ENCODE measurements around the gene ARHGEF37.
A peak's percentile ranks its signal among the peaks of the same experiment; 100 is the strongest.
"Not testable (repeated sequence)": the region's sequence is repeated elsewhere in the genome, so short reads cannot be mapped to it uniquely, and the experiment has no call there.

ARHGEF37 gene

DNA sequence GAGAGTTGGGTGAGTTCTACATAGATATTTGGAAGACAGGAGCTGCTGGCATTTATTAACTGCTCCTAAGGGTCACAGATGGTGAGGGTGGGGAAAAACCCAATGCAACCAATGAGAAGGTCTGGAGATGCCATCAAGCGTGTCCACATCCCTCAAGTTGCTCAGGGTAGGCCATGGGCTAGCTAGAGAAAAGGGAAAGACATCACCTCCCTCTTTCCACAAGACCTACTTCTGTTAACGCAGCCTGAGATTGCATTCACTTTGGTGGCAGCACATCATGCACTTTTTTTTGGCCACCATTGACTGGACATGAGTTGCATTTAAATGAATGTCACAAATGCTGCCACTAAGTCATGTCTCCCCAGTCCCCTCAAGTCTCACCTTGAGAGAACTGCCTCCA lies 71.4 kb downstream of the ARHGEF37 start:
- no peak for DNase-seq

DNA sequence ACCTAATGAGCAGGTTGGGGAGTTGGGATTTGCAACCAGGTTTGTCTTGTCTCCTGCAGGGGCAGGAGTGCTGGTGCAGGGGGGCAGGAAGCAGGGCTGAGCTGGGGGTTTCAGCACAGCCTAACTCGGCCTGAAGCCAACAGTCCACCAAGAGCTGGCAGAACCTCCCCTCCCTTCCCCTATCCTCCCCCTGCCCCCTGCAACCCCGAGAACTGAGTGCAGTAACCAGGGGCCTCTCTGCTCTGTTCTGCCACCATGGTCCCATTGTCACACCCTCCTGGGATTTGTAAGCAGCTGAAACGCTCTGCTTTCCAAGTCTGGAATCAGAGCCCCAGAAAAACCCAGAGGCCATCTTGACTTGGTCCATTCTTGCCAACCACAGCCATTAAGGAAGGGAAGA lies 72.9 kb downstream of the ARHGEF37 start:
- no peak for DNase-seq

DNA sequence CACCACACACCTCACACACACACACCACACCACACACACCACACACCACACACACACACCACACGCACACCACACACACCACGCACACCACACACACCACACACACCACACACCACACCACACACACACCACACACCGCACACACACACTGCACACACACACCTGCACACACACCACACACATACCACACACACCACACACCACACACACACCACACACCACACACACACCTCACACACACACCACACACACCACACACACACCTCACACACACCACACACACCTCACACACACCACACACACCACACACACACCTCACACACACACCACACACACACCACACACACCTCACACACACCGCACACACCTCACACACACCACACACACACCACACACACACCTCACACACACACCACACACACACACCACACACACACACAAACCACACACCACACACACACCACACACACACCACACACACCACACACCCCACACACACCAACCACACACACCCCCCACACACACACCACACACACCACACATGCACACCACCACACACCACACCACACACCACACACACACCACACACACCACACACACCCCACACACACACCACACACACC lies 73.7 kb downstream of the ARHGEF37 start:
- no peak for DNase-seq

DNA sequence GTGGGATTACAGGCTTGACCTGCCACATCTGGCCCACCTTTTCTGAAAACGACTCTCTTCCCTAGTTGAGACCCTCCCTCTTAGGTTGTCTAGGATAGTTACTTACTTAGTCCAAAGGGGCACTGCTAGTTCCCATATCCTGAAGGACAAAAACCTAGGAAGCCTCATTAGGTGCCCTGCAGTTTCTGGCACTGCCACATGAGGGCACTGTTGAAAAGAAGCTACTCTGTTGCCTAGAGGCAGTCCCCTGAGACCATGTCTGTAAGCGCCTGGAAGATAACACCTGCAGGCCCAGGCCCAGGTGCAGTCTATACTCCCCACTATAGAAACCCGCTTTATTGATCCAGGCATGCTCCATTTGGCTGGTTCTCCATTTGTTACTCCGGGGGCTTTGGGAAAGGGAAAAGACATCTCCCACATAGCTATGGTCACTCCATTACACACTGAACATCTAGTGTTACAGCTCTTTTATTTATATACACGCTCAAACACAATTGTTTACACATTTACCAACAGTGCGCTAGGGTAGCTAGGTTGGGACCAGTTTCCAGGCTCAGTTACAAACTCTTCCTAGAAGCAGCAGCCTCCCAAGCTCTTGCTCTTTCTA lies 75.4 kb downstream of the ARHGEF37 start:
- DNase-seq: peak; percentile 72 to 77 (median 73)

DNA sequence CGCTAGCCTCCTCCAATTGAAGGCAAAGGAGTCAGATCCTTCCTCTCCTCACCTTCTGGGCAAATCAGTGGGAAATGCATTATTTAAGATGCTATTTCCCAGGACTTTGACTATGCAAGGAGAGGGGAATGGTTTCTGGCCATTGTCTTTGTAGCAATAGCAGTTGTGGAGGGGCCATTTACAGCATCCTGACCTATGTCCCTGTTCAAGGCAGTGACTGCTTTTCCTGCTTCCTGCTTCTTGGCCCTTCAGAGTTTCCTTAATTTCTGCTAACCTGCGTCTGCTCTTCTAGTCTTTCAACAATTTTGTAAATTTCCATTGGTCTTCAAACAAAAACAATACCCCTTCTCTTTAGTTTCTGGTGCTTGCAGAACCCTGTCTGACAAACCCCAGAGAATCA lies 76.0 kb downstream of the ARHGEF37 start:
- DNase-seq: no peak

DNA sequence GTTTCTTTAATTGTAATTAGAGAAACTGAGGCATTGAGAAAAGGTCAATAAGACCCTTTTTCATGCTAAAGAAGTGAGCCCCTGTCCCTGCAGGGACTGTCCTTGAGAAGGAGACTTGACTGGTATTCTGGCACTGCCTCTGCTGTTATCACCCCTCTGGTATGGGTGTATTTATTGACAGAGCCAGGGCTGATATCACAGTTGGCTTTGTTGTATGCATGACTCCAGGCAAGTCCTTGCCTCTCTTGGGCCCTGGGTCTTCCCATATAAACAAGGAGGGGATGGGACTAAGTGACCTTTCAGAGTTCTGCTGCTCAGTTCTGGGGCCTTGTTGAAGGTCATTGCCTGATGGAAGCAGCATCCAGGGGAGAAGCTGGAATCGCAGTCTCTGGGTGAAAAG lies 77.0 kb downstream of the ARHGEF37 start:
- DNase-seq: peak in 1 of 3 donors; percentile 8

DNA sequence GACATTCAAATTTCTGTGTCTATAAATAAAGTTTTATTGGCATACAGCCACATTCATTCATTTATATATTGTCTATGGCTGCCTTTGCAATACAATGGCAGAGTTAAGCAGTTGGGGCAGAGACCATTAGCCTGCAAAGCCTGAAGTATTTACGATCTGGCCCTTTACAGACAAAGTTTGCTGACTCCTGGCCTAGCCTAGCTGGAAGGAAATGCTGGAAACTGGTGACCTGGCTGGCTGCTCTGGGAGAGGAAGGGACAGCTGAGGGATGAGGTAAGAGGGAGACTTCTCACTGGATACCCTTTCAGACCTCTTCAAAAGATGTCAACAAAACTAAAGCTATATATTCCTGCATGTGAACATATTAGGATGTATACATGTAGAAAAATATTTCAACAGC lies 82.8 kb downstream of the ARHGEF37 start:
- peak in 2 of 3 donors; percentile 19 to 31 for DNase-seq

DNA sequence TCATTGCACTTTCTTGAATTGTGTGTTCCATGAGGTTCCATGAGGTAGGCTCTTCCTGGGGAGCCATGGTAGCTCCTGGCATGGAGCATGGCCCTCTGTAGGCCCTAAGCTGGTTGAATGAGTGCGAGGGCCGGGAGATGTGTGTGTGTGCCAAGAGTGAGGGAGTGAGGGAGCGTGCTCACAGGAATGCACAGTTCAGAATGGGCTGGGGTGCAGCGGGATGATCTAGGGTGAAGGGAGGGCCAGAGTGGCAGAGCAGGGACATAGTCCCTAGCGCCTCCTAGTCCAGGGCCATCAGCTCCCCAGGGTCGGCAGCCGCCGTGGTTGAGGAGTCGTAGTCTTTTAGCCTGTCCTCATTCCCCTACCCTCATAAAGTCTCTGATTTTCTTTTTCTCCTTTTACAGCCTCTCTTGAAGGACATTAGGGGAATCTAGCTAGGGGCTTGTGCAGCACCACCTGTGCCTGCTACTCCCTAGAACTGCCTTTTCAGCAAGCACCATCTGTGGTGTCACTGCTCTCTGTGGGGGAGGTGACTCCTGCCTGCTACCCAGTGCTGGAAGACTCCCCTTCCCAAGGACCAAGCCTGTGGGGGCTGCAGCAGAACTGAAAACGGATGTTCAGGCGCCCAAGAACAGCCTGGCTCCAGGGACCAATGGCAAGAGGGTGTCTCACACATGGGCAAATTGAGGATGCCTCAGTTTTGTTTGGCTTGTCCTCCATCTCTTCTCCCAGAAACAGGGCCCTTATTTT lies 83.5 kb downstream of the ARHGEF37 start:
- DNase-seq: no peak

DNA sequence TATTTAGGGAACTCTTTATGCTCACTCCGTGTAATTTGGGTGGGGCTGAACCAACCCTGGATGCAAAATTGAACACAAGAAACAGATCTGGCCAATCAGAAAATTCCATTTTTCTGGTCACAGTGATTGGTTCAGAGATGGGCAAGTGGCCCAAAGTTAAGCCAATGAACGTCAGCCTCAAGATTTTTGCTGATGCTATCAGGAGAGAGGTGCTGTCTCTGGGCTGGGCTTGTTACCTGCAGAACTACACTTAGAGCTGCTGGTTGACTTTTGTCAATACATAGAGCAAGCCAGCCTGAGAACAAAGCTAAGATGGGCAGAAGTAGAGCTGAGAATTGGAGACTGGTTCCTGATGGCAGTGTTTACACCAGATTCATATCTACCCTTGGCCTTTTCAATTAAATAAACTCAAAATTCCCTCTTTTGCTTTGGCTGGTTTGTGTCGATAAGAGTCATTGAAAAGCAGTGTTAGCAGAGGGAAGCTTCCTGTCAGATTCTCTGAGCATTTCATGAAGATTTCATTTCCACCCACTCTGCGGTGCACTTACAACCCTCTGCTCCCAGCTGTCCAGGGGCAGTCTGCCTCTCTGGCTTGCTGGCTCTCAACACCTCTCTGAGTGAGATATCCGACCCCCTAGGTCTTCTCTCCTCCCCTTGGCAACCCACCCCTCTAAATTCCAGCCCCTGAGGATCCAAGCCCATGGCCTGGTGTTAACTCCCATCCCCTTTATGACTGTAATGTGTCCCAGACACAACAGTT lies 84.3 kb downstream of the ARHGEF37 start:
- peak; percentile 51 to 61 (median 52) for DNase-seq

DNA sequence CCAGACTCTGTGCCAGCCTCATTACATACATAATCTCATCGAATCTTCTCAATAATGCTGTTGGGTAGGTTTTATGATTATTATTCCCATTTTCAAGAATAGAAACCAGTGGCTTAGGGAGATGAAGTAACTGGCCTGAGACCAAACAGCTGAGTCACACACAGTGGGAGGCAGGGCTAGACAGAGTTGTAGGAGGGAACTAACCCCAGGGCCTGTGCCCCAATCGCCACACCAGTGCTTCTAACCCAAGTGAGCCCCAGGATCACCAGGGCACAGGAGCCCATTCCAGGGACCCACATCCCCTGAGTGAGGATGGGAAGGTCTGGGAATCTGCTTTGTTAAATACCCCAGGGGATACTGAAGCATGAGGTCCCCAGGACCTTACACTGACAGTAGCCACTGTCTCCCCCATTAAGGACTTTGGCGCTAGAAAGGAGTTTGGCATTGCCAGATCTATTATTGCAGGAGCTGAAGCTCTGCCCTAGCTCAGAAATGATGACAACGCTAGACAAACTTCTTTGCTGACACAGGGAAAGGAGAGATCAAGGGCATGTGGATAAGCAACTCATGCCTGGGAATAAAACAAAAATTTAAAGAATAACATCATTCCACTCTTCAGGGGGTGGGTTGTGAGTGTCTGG lies 85.0 kb downstream of the ARHGEF37 start:
- peak; percentile 85 to 92 (median 89) for DNase-seq

DNA sequence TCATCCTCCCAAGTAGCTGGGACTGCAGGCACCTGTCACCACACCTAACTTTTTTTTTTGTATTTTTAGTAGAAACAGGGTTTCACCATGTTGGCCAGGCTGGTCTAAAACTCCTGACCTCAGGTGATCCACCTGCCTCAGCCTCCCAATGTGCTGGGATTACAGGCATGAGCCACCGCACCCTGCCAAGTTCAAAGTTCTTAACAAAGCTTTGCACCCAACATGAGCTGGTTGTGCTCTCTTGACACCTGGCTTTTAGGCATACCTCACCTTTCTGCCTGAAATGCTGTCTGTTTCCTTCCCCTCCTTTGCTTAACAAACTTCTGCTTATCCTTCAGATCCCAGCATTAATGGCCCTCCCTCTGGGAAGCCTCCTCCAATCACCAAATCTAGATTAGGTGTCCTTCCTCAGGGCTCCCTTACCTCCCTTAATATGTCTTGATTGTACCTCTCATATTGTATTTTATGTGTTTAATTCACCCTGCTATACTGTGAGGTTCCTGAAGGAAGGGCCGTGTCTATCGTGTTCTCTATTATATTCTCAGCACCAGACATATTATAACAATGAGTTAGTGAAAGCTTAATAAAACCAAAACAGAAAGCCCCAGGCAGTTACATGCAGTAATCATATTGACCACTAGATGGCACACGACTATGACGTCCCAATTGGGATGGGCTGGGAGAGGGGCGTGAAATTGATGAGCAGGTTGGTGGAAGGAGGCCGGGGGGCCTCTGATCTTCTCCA lies 86.0 kb downstream of the ARHGEF37 start:
- peak; percentile 70 to 76 (median 72) for DNase-seq

DNA sequence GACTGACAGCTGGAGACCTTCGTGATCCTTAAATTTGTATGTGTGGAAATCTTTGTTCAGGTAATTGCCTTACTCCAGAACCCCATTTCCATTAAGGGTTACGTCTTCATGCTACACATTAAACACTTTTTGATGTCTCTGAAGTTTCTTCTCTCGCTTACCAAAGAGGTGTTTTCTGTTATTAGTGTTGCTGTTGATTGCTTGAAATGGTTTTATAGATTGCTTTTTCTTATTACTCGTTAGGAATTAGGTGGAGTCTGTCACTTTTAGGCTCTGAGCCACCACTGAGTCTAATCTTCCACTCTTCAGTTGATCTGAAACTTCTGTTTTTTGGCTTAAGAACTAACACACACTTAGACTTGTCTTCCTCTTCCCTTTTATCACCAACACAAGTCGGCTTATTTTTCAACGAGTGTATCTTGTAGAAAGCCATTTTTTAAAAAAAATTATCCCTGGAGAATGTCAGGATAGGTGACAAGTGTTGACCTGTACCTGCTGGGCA lies 86.6 kb downstream of the ARHGEF37 start:
- peak in 2 of 3 donors; percentile 46 to 49 for DNase-seq

DNA sequence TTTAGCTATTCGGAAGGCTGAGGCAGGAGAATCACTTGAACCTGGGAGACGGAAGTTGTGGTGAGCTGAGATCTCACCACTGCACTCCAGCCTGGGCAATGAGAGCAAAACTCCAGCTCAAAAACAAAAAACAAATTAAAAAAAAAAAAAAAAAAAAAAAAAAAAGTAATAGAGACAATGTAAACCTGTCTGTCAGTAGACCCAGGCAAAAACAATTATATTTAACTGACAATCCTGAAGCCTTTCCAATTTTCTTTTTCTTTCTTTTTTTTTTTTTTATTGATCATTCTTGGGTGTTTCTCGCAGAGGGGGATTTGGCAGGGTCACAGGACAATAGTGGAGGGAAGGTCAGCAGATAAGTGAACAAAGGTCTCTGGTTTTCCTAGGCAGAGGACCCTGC lies 88.0 kb downstream of the ARHGEF37 start:
- not testable (repeated sequence) for DNase-seq

DNA sequence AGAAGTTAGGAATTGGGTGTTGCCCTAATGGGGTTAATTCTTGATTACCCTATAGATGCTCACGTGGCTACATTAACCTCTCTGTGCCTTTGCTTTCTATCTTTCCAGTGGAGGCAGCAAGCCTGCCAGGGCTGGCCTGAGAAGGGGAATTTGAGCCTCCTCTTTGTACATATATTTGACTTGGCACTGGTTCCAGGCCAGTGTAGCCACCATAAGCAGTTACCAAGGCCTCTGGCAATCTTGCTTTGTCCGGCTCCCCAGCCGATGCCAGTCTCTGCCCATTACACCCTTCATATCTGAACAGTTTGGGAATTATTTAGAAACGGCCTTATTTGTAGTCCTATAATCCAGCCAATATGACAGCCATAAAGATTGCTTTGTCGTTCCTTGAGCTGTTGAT lies 90.2 kb downstream of the ARHGEF37 start:
- no peak for DNase-seq

DNA sequence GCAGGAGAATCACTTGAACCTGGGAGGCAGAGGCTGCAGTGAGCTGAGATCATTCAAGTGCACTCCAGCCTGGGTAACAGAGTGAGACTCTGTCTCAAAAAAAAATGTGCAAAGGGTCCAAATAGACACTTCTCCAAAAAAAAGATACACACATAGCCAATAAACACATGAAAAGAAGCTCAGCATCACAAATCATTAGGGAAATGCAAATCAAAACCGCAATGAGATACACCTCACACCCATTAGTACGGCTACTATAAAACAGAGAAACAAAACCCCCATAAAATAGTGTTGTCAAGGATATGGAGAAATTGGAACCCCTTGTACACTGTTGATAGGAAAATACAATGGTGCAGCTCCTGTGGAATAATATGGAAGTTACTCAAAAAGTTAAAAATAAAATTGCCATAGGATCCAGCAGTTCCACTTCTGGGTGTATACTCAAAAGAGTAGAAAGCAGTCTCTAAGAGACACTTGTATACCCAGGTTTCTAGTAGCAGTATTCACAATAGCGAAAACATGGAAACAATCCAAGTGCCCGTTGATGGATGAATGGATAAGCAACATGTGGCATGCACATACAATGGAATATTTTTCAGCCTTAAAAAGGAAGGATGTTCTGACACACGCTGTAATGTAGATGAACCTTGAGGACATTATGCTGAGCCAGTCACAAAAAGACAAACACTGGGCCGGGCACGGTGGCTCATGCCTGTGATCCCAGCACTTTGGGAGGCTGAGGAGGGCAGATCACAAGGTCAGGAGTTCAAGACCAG lies 91.6 kb downstream of the ARHGEF37 start:
- DNase-seq: no peak

DNA sequence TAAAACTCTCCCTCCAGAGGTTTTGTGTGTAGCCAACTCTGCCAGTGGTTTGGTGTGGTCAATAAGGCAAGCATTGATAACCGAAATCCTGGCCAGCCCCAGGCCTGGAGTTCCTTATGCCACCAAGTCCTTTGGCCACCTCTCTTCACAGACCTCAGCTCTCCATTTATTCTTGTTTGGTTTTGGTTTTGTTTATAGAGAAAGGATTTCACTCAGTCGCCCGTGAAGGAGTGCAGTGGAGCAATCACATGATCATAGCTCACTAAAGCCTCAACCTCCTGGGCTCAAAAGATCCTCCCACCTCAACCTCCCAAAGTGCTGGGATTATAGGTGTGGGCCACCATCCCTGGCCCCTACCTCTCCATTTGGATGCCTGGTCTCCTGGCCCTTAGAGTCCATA lies 93.4 kb downstream of the ARHGEF37 start:
- DNase-seq: peak in 2 of 3 donors; percentile 22 to 24

DNA sequence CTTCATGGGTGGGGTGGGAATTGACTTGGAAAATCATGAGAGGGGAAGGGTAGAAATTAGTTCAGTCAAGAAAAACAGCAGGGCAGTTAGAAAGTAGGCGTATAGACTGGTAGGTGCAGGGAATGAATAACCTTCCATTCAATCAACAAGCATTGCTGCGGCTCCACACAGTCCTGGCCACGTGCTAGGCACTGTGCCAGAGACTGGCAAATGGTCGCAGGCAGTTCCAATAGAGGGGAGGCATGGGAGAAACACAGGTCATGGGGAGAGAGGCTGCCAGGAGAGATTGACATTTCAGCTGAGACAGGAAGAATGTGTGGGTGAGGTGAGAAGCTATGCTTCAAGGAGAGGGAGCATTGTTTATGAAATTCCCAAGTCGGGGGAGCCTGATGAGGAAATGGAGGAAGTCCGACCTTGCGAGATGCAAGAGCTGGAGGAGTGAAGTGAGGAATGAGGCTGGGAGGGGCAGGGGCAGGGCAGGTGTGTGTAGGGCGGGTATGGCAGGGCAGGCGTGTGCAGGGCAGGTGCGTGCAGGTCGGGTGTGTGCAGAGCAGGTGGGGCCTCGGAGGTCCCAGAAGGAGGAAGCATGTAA lies 94.4 kb downstream of the ARHGEF37 start:
- DNase-seq: peak; percentile 64 to 67 (median 66)

DNA sequence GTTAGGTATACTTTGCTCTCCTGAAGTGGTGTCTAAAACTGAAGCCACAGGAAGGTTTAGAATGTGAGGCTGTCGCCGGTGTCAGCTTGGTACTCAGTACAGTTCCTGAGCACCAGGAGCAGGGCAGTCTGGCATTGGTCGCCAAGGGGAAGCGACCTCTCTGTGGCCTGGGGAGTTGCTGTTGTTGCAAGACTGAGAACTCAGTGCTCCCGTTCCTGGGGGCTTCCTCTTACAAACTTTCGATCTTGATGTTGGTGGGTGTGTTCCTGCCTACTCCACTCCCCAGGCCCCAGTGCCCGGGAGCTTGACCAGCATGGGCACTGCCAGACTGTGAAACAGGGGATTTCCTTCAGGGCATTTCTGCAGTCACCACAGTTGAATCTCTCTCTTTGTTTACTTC lies 96.4 kb downstream of the ARHGEF37 start:
- DNase-seq: peak; percentile 90 to 95 (median 93)

DNA sequence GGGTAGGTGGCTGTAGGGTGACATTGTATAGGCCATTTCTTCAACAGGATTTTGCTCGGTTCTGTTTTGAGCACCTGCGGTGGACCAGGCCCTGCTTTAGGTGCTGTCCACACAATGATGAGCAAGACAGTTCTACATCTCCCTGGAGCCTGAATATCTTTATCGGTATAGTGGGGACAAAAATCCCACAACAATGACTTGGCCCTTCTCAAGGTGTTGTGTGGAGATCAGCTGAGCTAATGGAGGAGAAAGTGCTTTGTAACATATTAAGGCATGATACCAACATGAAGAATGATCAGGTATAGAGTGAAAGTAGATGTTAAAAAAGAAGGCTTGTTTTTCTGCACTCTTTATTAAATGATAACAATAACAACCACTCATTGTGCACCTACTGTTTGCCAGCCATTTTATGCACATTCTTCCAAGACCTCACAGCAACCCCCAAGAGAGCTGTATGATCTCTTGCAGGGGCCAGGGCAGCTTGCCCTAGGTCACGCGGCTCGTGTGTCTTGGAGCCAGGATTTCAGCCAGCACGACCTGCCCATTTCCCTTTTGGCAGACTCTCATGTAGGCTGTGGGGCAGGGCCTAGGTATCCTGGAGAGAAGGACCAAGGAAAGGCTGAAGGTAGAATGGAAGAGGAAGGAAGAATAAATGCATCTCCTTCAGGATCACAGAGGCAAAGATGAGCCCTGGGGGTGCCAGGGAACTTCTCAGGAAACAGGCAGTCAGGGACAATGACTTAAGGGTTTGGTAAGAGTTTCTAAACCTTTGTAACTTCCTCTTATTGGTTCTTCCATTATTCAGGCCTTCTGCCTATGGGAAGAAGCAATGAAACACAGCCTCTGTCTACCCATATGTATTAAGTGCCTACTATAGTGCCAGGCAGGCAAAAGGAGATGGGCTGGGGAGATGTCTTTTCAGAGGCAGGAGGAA lies 98.8 kb downstream of the ARHGEF37 start:
- DNase-seq: no peak

All from suppressor macrophage treated with lipopolysaccharide for 1 hour (primary cell).